ENCODE data around the gene CD59.

GRCh38 chr11:33709466-33709865 lies 26.8 kb downstream of the CD59 start:
- TF ChIP-seq CTCF (IDR thresholded peaks at IDR 0.05) (no peak), POLR2AphosphoS5 (IDR thresholded peaks at IDR 0.05) (no peak), POLR2A (IDR thresholded peaks at IDR 0.05) (no peak)
